Activated T-helper 1 cell treated with Interleukin-2 at 50 U/mL for 16 hours (primary cell): ENCODE data around the gene UCHL1.
"Not testable (repeated sequence)": the region's sequence is repeated elsewhere in the genome, so short reads cannot be mapped to it uniquely, and the experiment has no call there.

Source experiments
- DNase-seq: peaks from one replicate; pipeline ENCODE4 v3.0.0-alpha.2; 2020; ENCODE audit warnings: low read depth

Gene UCHL1

GRCh38 chr4:41290479-41290878 is 33.8 kb downstream of the UCHL1 start:
- DNase-seq = no peak

- no peak for DNase-seq
Observed at GRCh38 chr4:41294445-41295062, 37.8 kb downstream of the UCHL1 start.

- no peak for DNase-seq
Observed at GRCh38 chr4:41296995-41297394, 40.3 kb downstream of the UCHL1 start.

- DNase-seq = no peak
Observed at GRCh38 chr4:41297832-41298231, 41.1 kb downstream of the UCHL1 start.

- no peak for DNase-seq
Observed at GRCh38 chr4:41299486-41299885, 42.8 kb downstream of the UCHL1 start.

- DNase-seq = no peak
Observed at GRCh38 chr4:41301137-41301536, 44.4 kb downstream of the UCHL1 start.

GRCh38 chr4:41303372-41304118 is 46.8 kb downstream of the UCHL1 start:
- DNase-seq = no peak

GRCh38 chr4:41304221-41304620 is 47.5 kb downstream of the UCHL1 start:
- no peak for DNase-seq

- no peak for DNase-seq
Observed at GRCh38 chr4:41305476-41305875, 48.7 kb downstream of the UCHL1 start.

GRCh38 chr4:41307638-41308037 is 50.9 kb downstream of the UCHL1 start:
- no peak for DNase-seq

GRCh38 chr4:41308398-41308797 is 51.7 kb downstream of the UCHL1 start:
- DNase-seq = no peak

GRCh38 chr4:41315426-41315825 is 58.7 kb downstream of the UCHL1 start:
- not testable (repeated sequence) for DNase-seq

- no peak for DNase-seq
Observed at GRCh38 chr4:41315862-41316261, 59.1 kb downstream of the UCHL1 start.
